HUES48 (cell line): ENCODE measurements around the gene ABHD16A.

ENCODE experiments used
- H3K27ac ChIP-seq: one replicate; pipeline ENCODE4 v1.7.0; 2013; ENCODE audit warnings: low read depth, low read length, inconsistent platforms
- H3K27me3 ChIP-seq: 2 replicates; pipeline ENCODE4 v1.6.1; 2013; ENCODE audit warnings: mild to moderate bottlenecking, low read length; ENCODE audit not compliant: control insufficient read depth, insufficient read depth
- H3K36me3 ChIP-seq: 2 replicates; pipeline ENCODE4 v1.6.1; 2013; ENCODE audit warnings: low read length; ENCODE audit not compliant: control insufficient read depth, insufficient read depth
- H3K4me1 ChIP-seq: 2 replicates; pipeline ENCODE4 v1.6.1; 2013; ENCODE audit warnings: mild to moderate bottlenecking, low read length; ENCODE audit not compliant: control insufficient read depth, insufficient read depth
- H3K4me3 ChIP-seq: 2 replicates; pipeline ENCODE4 v1.5.1; 2013; ENCODE audit warnings: mild to moderate bottlenecking, low read depth, low read length
- H3K9ac ChIP-seq: 2 replicates; pipeline ENCODE4 v1.6.1; 2013; ENCODE audit warnings: mild to moderate bottlenecking, low read depth, low read length, moderate library complexity
- H3K9me3 ChIP-seq: 2 replicates; pipeline ENCODE4 v1.6.1; 2013; ENCODE audit warnings: low read length; ENCODE audit not compliant: control insufficient read depth, insufficient read depth

ABHD16A gene

DNA sequence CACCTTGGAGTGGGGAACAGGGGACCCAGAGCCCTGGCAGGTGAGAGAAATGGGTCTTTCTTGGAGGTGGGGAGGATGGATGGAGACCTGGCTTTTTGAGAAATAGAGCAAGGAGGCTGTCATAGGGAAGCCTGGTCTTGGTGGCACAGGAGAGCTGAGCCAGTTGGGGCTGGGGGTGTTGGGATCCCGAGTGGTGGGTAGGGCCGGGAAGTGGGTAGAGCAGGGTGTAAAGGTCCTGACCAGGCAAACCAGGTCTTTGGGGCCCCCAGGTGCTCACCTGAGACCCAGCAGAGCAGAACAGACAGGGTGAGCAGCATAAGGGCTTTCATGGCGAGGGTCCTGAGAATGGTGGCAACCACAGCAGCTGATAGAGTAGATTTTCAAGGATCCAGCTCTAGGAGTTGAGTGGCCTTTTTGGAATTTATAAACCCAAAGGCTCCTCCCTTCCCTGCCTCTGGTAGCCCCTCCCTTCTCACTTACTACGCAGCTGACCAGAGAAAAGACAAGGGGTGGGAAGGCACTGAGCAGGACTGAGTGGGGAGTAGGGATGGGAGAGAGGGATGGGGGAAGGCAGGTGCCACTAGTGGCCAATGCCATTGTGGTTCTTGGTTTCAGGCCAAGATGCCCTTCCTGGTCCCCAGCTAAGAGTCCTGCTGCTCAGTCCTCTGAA lies 18.4 kb upstream of the ABHD16A start, which contains the start of gene LY6G6C:
Gene LY6G6C (minus strand): TSS at position 396 of the 670 bp plus-strand sequence. CDS start 67 bp downstream, at position 329.
- Histone ChIP-seq H3K4me1 (peaks cover 13% of the 10 kb centered on the region), H3K9me3 (no peaks in the 10 kb centered on the region), H3K9ac (no peak within 1 kb of the TSS), H3K36me3 (peaks cover 7% of the 10 kb centered on the region), H3K4me3 (no peak within 1 kb of the TSS), H3K27ac (no peak within 1 kb of the TSS), H3K27me3 (no peaks in the 10 kb centered on the region)

DNA sequence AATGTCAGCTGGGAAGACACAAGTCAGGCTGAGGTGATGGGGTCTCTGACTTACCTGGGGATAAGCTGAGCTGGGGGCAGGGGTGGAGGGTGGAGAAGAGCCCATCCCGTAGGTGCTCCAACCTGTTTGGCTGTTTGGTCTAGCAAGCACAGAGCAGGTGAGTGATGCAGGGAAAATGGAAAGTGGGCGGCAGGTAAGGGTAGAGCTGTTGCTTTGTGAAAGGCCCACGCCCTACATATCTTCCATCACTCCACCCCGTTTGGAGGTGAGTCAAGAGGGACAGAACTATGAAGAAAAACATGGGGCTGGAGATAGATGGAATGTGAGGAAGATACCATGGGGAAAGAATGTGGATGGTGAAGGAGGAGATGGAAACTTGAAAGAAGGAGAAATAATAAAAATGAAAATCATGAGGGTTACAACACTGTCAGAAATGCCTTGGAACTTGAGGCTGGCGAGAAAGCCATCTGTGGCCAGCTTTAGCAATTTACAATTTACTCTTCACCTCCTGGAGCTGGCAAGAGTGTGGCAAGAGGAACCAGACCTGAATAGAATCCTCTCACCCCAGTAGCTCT lies 17.2 kb upstream of the ABHD16A start:
- no peaks in the 10 kb centered on the region for H3K36me3 ChIP-seq

DNA sequence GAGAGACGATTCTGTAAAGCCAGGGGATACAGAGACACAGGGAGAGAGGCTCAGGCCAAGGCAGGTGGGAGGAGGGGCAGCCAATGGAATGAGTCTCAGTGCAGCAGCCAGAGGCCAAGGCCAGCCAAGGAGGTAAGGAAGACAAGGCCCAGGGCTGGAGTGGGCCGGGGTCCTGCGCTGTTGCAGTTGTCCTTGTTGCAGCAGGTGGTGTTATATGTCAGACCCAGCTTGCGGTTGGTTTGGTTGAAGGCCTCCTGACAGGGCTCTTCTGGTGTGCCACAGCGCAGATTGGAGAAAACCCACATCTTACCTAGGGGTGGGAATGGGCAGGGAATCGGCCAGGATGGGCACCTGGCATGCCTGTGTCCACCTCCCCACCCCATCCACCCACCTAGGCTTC lies 15.9 kb upstream of the ABHD16A start:
- Histone ChIP-seq H3K36me3 (no peaks in the 10 kb centered on the region), H3K9ac (no peak overlapping the region), H3K4me1 (peaks cover 27% of the 10 kb centered on the region), H3K9me3 (no peaks in the 10 kb centered on the region), H3K27ac (no peak overlapping the region), H3K4me3 (no peak overlapping the region), H3K27me3 (no peaks in the 10 kb centered on the region)

More for the DNA sequence above, 17.2 kb upstream of the ABHD16A start:
- H3K4me3 ChIP-seq = no peak overlapping the region
- H3K27ac ChIP-seq = no peak overlapping the region
- H3K9me3 ChIP-seq = no peaks in the 10 kb centered on the region
- no peak overlapping the region for H3K9ac ChIP-seq
- no peaks in the 10 kb centered on the region for H3K27me3 ChIP-seq
- peaks cover 15% of the 10 kb centered on the region for H3K4me1 ChIP-seq

DNA sequence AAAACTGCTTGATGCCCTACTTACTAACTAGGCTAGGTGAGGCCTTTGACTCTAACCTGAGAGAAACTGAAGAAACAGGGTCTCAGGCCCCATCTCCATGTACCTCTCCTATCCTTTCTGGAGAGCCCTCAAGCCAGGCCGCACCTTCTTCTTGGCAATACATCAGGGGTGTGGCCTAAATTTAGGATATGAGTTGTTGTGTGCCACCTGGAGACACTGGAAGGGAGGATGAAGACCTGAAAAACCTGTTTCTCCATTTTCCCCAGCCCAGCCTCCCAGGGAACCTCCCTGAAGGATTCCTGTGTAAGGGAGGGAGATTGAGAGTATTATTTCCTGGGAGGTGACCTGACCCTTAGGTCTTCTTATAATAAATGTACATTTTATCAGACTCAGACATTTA lies 15.1 kb upstream of the ABHD16A start:
- Histone ChIP-seq H3K4me1 (peaks cover 31% of the 10 kb centered on the region), H3K9me3 (no peaks in the 10 kb centered on the region), H3K4me3 (no peak overlapping the region), H3K27ac (no peak overlapping the region), H3K9ac (no peak overlapping the region), H3K36me3 (no peaks in the 10 kb centered on the region), H3K27me3 (no peaks in the 10 kb centered on the region)

DNA sequence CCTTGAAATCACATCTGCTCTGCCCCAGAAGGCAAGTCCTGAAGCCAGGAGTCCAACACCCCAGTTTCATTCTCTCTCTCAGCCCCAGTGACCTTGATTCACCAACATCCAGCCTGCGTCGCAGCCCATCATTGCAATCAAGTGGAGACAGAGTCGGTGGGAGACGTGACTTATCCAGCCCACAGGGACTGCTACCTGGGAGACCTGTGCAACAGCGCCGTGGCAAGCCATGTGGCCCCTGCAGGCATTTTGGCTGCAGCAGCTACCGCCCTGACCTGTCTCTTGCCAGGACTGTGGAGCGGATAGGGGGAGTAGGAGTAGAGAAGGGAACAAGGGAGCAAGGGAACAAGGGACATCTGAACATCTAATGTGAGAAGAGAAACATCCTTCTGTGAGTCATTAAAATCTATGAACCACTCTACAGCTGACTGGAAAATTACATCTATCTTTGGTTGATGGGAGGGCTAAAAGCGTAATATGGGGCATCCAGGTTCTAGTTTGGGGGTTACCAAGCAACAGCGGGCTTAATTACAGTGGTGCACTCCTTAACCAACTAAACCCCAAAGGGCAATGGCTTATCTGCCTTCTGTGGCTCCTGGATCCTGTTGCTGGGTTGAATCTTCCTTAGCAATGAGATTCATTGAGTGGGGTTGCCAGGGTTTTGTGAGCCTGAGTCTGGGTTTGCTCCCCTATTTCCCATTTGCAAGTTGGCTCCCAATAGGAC lies 14.5 kb upstream of the ABHD16A start:
- Histone ChIP-seq H3K27me3 (no peaks in the 10 kb centered on the region), H3K4me1 (peaks cover 31% of the 10 kb centered on the region), H3K27ac (no peak overlapping the region), H3K4me3 (no peak overlapping the region), H3K9ac (no peak overlapping the region), H3K9me3 (no peaks in the 10 kb centered on the region), H3K36me3 (no peaks in the 10 kb centered on the region)

DNA sequence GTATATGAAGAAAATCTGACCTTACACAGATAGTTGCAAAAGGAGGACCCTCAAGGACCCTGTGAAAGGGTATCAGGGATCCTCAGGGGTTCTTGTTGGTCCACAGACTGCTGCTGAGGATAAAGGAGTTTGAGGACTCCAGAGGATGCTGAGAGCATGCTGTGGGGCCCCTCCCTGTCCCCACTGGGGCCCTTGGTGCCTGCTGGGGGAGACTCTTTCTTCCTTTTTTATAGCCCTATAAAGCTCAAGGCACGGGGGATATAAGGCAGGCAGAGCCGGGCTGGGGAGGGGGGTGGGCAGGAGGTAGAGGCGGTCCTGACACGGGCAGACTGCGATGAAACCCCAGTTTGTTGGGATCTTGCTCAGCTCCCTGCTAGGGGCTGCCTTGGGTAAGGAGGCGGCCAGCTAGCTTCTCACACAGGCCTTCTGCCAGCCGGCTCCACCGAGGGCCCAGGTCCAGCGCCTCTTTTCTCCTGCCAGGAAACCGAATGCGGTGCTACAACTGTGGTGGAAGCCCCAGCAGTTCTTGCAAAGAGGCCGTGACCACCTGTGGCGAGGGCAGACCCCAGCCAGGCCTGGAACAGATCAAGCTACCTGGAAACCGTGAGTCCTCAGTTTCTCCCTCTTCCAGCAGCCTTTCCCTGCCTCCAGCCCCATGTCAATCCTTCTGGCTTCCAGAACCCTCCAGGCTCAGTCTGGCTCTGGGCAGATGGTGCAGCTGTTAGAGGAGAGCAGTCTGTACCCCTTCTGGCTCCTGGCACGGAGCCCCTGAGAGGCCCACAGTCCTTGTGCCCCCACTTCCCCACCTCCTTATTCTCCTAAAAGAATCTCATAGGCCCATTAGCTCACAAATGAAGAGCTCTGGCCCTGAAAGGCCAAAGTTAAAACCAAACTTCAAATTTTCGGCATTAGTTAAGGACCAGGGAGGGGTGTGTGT lies 12.2 kb upstream of the ABHD16A start, which contains the start of gene LY6G6D:
Gene LY6G6D (plus strand): TSS at position 327 of the 937 bp plus-strand sequence. CDS start 8 bp downstream, at position 335.
- H3K27me3 ChIP-seq = no peaks in the 10 kb centered on the region
- no peaks in the 10 kb centered on the region for H3K9me3 ChIP-seq
- H3K9ac ChIP-seq = no peak within 1 kb of the TSS
- no peak within 1 kb of the TSS for H3K4me3 ChIP-seq
- H3K36me3 ChIP-seq = no peaks in the 10 kb centered on the region
- H3K27ac ChIP-seq = peak within 1 kb of the TSS; percentile 80
- peaks cover 31% of the 10 kb centered on the region for H3K4me1 ChIP-seq

DNA sequence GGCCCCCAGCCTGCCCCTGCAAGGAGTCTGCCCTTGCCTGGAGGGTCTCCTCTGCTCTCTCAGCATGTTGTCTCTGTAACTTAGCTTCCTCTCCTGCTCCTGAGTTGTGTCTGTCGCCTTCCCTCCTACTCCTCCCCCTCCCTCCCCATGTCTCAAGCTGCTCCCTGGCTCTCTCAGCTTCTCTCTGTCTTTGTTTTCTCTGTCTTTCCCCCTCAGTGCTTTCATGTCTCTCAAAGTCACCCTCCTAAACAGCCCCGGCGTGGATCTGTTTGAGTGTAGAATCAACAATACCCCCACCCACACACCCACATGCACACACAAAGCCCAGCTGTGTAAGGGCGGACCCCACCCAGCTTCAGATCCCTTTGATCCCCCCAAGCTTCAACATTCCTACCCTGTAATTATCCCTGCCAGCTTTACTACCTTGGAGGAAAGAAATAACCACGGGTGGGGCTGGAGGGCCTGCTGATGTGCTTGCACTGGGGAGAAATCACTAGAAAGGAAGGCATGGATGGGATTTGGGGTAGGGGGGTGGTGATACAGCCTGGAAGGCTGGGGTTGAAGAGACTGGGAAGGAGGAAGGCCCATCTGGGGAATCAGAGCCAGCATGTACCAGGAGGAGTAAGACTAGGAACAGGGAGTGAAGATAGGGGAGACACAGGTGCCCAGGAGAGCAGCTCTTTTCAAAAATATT lies 11.0 kb upstream of the ABHD16A start:
- Histone ChIP-seq H3K36me3 (no peaks in the 10 kb centered on the region), H3K27me3 (no peaks in the 10 kb centered on the region), H3K4me1 (peaks cover 31% of the 10 kb centered on the region), H3K4me3 (no peak overlapping the region), H3K9ac (no peak overlapping the region), H3K27ac (peak overlapping the region; percentile 80), H3K9me3 (no peaks in the 10 kb centered on the region)

DNA sequence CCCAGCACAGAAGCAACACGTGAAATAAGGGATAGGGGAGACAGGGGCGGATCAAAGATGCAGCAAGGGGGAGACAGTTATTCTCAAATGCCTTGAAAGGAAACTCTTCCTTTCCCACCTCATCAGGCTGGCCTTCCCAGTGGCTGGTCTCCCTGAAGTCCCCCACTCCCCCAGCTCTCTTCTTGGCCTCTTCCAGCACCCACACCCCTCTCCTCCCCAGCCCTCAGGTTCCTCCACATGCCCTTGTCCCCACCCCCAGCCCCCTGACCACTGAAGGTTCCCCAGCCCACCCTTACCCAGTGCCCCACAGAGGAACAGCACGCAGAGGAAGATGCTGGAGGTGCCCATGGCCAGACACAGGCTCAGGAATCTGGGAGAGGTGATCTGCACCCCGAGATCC lies 10.3 kb upstream of the ABHD16A start:
- Histone ChIP-seq H3K4me3 (no peak overlapping the region), H3K4me1 (peaks cover 27% of the 10 kb centered on the region), H3K9ac (no peak overlapping the region), H3K27ac (peak overlapping the region; percentile 80), H3K9me3 (no peaks in the 10 kb centered on the region), H3K36me3 (no peaks in the 10 kb centered on the region), H3K27me3 (no peaks in the 10 kb centered on the region)

DNA sequence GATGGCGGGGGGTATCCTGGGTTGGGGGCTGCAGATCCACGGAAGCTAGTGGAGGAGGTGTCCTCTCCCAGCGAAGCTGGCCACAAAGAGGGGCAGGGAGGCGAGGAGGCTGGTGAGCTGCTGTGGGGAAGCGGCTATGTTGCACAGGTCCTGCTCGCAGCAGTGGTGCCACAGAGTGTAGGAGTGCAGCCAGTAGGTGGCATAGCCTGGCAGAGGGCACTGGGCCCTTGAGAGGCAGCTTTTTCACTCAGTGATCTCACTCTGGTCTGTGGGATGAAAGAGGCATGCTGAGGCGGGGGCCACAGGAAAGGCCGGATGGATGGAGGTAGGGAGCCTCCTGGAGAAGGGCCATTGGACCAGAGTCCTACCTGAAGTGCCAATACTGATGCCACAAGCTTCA lies 9.2 kb upstream of the ABHD16A start:
- Histone ChIP-seq H3K36me3 (no peaks in the 10 kb centered on the region), H3K9me3 (no peaks in the 10 kb centered on the region), H3K9ac (no peak overlapping the region), H3K27ac (no peak overlapping the region), H3K4me3 (no peak overlapping the region), H3K4me1 (peaks cover 19% of the 10 kb centered on the region), H3K27me3 (no peaks in the 10 kb centered on the region)

DNA sequence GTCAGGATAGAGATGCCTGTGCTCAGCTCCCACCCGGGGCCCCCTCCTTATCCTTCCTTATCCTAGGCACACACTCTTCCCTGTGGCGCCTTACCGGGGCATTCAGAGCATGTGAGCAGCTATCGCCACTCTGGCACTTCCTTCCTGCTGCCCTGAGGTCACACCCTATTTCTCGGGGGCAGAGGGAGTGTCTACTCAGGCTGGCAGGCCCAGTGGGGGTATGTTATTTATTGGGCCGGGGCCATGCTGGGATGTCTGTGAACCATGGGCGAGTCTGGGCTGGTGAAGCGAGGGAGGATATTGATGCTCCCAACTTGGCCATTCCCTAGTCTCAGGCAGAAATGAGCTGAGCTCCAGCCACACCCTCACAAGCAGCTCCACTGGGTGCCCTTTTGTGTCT lies 8.1 kb upstream of the ABHD16A start:
- Histone ChIP-seq H3K4me1 (peaks cover 19% of the 10 kb centered on the region), H3K27me3 (no peaks in the 10 kb centered on the region), H3K9me3 (no peaks in the 10 kb centered on the region), H3K9ac (no peak overlapping the region), H3K4me3 (no peak overlapping the region), H3K36me3 (no peaks in the 10 kb centered on the region), H3K27ac (no peak overlapping the region)
